Measurements from ENCODE around the gene KIAA0586. TPM values are rescaled to one million over a fixed set of nuclear protein-coding genes. Genes with fewer than 3 reads are reported as not detected.
"Not testable (repeated sequence)": the region's sequence is repeated elsewhere in the genome, so short reads cannot be mapped to it uniquely, and the experiment has no call there.

KIAA0586 gene
- total RNA-seq, 1 experiment from 2014 or later = 13.5 TPM

DNA sequence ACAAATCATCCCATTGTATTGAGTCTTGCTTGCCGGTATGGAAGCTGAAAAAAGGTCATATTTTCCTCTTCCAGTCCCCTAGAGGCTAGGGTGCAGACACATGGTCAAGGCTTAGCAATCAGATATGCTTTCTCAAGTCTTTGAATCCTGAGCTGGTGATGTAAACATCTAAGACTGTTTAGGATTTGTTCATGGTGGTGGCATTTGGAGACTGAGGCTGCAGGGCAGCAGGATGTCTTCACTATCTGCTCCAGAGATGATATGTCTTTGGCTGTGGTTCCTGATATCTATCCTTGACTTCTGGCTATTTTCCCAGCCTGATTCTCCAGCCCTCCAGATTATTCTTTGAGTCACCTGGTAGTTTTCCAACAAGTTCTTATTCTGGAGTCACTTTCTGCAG lies 159.8 kb downstream of the KIAA0586 start:
- Histone ChIP-seq H3K4me1 (no peaks in the 10 kb centered on the region), H3K27me3 (replicated peaks; ENCODE audit: control insufficient read depth, insufficient read depth, low read length) (no peaks in the 10 kb centered on the region), H3K36me3 (ENCODE audit: control insufficient read depth, insufficient read depth, low read length) (no peaks in the 10 kb centered on the region), H3K4me3 (ENCODE audit: low read depth, low read length) (no peak overlapping the region), H3K9me3 (no peaks in the 10 kb centered on the region)
- no peak overlapping the region for H3K4me3 Mint-ChIP-seq (ENCODE audit: unreplicated experiment)
- no peaks in the 10 kb centered on the region for H3K36me3 Mint-ChIP-seq (ENCODE audit: insufficient read depth, unreplicated experiment)
- TF ChIP-seq, protein P1, sequence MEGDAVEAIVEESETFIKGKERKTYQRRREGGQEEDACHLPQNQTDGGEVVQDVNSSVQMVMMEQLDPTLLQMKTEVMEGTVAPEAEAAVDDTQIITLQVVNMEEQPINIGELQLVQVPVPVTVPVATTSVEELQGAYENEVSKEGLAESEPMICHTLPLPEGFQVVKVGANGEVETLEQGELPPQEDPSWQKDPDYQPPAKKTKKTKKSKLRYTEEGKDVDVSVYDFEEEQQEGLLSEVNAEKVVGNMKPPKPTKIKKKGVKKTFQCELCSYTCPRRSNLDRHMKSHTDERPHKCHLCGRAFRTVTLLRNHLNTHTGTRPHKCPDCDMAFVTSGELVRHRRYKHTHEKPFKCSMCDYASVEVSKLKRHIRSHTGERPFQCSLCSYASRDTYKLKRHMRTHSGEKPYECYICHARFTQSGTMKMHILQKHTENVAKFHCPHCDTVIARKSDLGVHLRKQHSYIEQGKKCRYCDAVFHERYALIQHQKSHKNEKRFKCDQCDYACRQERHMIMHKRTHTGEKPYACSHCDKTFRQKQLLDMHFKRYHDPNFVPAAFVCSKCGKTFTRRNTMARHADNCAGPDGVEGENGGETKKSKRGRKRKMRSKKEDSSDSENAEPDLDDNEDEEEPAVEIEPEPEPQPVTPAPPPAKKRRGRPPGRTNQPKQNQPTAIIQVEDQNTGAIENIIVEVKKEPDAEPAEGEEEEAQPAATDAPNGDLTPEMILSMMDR (IDR thresholded peaks at IDR 0.05; ENCODE audit: insufficient read depth in 1 of 2, low read depth in 1 of 2, low read length in 1 of 2, severe bottlenecking in 1 of 2, unreplicated experiment in 1 of 2) = no peak
- no TSS peak for BruUV-seq (replicated peaks)
- H3K4me1 Mint-ChIP-seq (ENCODE audit: low read depth, unreplicated experiment) = no peaks in the 10 kb centered on the region
- ChIA-PET POLR2A (no interaction called here), CTCF (no interaction called here)
- H3K27me3 Mint-ChIP-seq (ENCODE audit: insufficient read depth, unreplicated experiment) = peaks cover 21% of the 10 kb centered on the region
- no peak for DNase-seq
- H3K9me3 Mint-ChIP-seq (ENCODE audit: unreplicated experiment) = peaks cover 10% of the 10 kb centered on the region
- intact Hi-C loops (cut with micrococcal nuclease; ENCODE audit: unreplicated experiment) = no loop called here
- H3K27ac Mint-ChIP-seq (ENCODE audit: unreplicated experiment) = no peak overlapping the region

DNA sequence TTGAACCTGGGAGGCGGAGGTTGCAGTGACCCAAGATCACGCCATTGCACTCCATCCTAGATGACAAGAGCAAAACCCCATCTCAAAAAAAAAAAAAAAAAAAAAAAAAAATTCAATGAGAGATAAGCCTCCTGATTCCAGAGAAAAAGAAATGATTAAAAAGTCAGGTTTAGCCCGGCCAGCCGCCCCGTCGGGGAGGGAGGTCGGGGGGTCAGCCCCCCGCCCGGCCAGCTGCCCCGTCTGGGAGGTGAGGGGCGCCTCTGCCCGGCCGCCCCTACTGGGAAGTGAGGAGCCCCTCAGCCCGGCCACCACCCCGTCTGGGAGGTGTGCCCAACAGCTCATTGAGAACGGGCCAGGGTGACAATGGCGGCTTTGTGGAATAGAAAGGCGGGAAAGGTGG lies 160.8 kb downstream of the KIAA0586 start:
- H3K36me3 Mint-ChIP-seq (ENCODE audit: insufficient read depth, unreplicated experiment); H3K4me1 ChIP-seq; CTCF ChIA-PET; H3K9me3 ChIP-seq; H3K9me3 Mint-ChIP-seq (ENCODE audit: unreplicated experiment); H3K36me3 ChIP-seq (ENCODE audit: control insufficient read depth, insufficient read depth, low read length); POLR2A ChIA-PET; BruUV-seq (replicated peaks); H3K27me3 ChIP-seq (replicated peaks; ENCODE audit: control insufficient read depth, insufficient read depth, low read length); H3K27ac Mint-ChIP-seq (ENCODE audit: unreplicated experiment); DNase-seq; H3K4me1 Mint-ChIP-seq (ENCODE audit: low read depth, unreplicated experiment); intact Hi-C loops (cut with micrococcal nuclease; ENCODE audit: unreplicated experiment); H3K4me3 ChIP-seq (ENCODE audit: low read depth, low read length); H3K4me3 Mint-ChIP-seq (ENCODE audit: unreplicated experiment): not testable (repeated sequence)
- peaks cover 14% of the 10 kb centered on the region for H3K27me3 Mint-ChIP-seq (ENCODE audit: insufficient read depth, unreplicated experiment)

DNA sequence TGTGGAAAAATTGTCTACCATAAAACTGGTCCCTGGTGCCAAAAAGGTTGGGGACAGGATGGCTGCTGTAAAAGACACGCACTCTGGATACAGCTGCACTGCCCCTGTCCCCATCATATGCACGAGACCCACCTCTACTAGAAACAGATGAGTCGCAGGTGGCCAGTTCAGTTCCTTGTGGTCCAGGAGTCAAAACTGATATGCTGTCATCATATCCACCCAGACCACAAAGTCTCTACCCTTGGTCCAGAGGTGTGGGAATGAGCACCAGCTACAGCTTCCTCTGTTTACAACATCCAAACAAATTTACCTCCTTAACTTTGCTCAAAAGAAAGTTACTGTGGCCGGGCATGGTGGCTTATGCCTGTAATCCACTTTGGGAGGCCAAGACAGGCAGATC lies 166.5 kb downstream of the KIAA0586 start:
- Histone ChIP-seq H3K36me3 (ENCODE audit: control insufficient read depth, insufficient read depth, low read length) (no peaks in the 10 kb centered on the region), H3K4me3 (ENCODE audit: low read depth, low read length) (no peak overlapping the region), H3K4me1 (no peaks in the 10 kb centered on the region), H3K27me3 (replicated peaks; ENCODE audit: control insufficient read depth, insufficient read depth, low read length) (no peaks in the 10 kb centered on the region), H3K9me3 (no peaks in the 10 kb centered on the region)
- ChIA-PET POLR2A (no interaction called here), CTCF (no interaction called here)
- no TSS peak for BruUV-seq (replicated peaks)
- H3K4me1 Mint-ChIP-seq (ENCODE audit: low read depth, unreplicated experiment) = no peaks in the 10 kb centered on the region
- TF ChIP-seq, protein P1 (IDR thresholded peaks at IDR 0.05; ENCODE audit: insufficient read depth in 1 of 2, low read depth in 1 of 2, low read length in 1 of 2, severe bottlenecking in 1 of 2, unreplicated experiment in 1 of 2) = no peak
- no peak for DNase-seq
- H3K9me3 Mint-ChIP-seq (ENCODE audit: unreplicated experiment) = no peaks in the 10 kb centered on the region
- intact Hi-C loops (cut with micrococcal nuclease; ENCODE audit: unreplicated experiment) = no loop called here
- H3K36me3 Mint-ChIP-seq (ENCODE audit: insufficient read depth, unreplicated experiment) = no peaks in the 10 kb centered on the region
- no peak overlapping the region for H3K27ac Mint-ChIP-seq (ENCODE audit: unreplicated experiment)
- peaks cover 5% of the 10 kb centered on the region for H3K27me3 Mint-ChIP-seq (ENCODE audit: insufficient read depth, unreplicated experiment)
- no peak overlapping the region for H3K4me3 Mint-ChIP-seq (ENCODE audit: unreplicated experiment)

DNA sequence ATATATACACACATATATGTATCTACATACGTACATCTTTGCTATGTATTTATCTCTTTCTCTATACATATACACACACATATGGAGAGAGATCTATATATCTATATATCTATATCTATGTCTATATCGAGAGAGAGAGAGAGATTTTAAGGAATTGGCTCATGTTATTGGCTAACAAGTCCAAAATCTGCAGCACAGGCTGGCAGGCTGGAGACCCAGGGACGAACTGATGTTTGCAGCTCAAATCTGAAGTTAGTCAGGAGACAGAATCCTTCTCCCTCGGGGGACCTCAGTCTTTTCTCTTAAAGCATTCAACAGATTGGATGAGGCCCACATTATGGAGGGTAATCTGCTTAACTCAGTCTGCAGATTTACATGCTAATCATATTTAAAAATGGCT lies 169.5 kb downstream of the KIAA0586 start:
- Histone ChIP-seq H3K36me3 (ENCODE audit: control insufficient read depth, insufficient read depth, low read length) (no peaks in the 10 kb centered on the region), H3K4me1 (no peaks in the 10 kb centered on the region), H3K4me3 (ENCODE audit: low read depth, low read length) (no peak overlapping the region), H3K27me3 (replicated peaks; ENCODE audit: control insufficient read depth, insufficient read depth, low read length) (no peaks in the 10 kb centered on the region), H3K9me3 (no peaks in the 10 kb centered on the region)
- TF ChIP-seq, protein P1 (IDR thresholded peaks at IDR 0.05; ENCODE audit: insufficient read depth in 1 of 2, low read depth in 1 of 2, low read length in 1 of 2, severe bottlenecking in 1 of 2, unreplicated experiment in 1 of 2) = no peak
- Mint-ChIP-seq H3K4me3 (ENCODE audit: unreplicated experiment) (no peak overlapping the region), H3K27me3 (ENCODE audit: insufficient read depth, unreplicated experiment) (no peaks in the 10 kb centered on the region), H3K4me1 (ENCODE audit: low read depth, unreplicated experiment) (no peaks in the 10 kb centered on the region), H3K9me3 (ENCODE audit: unreplicated experiment) (no peaks in the 10 kb centered on the region), H3K27ac (ENCODE audit: unreplicated experiment) (no peak overlapping the region), H3K36me3 (ENCODE audit: insufficient read depth, unreplicated experiment) (no peaks in the 10 kb centered on the region)
- ChIA-PET CTCF (no interaction called here), POLR2A (no interaction called here)
- no peak for DNase-seq
- BruUV-seq (replicated peaks) = no TSS peak
- intact Hi-C loops (cut with micrococcal nuclease; ENCODE audit: unreplicated experiment) = no loop called here
